Fibroblast of villous mesenchyme (primary cell): ENCODE results near the gene ARHGEF12. TPM values are rescaled to one million over a fixed set of nuclear protein-coding genes. Genes with fewer than 3 reads are reported as not detected.

Experiments used
- DNase-seq: peaks from one replicate; pipeline ENCODE4 v3.0.0-alpha.2; 2010; ENCODE audit warnings: low read depth
- H3K4me3 ChIP-seq: 2 replicates; pipeline ENCODE4 v1.5.1; 2011; ENCODE audit warnings: low read depth, mild to moderate bottlenecking, low read length
- total RNA-seq: library from RNA; depleted of rRNA; stranded (reverse); fragments of >200 nt; gene quantifications from 2 replicates; pipeline ENCODE4 v1.2.3, GENCODE V29; 2012
- TF ChIP-seq, protein P1 (sequence below): IDR thresholded peaks from 2 replicates; pipeline ENCODE4 v1.5.1; 2012; ENCODE audit warnings: low read depth, mild to moderate bottlenecking, low read length; ENCODE audit not compliant: insufficient read depth

Gene ARHGEF12
- total RNA-seq, 1 donor = 143 TPM

DNA sequence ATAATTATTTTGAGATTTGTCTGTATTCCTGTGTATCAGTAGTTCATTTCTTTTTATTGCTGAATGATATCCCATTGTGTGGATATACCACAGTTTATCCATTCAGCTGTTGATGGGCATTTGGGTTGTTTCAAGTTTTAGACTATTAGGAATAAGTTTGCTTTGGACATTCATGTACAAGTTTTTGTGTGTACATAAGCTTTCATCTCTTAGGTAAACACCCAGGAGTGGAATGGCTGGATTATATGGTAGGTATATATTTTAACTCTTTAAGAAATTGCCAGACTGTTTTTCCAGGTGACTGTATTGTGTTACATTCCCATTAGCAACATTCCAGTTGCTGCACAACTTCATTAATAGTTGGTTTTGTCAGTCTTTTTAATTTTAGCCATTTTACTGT, 52.0 kb downstream of the ARHGEF12 start:
- H3K4me3 ChIP-seq = no peak overlapping the region
- DNase-seq = no peak
- TF ChIP-seq, protein P1, sequence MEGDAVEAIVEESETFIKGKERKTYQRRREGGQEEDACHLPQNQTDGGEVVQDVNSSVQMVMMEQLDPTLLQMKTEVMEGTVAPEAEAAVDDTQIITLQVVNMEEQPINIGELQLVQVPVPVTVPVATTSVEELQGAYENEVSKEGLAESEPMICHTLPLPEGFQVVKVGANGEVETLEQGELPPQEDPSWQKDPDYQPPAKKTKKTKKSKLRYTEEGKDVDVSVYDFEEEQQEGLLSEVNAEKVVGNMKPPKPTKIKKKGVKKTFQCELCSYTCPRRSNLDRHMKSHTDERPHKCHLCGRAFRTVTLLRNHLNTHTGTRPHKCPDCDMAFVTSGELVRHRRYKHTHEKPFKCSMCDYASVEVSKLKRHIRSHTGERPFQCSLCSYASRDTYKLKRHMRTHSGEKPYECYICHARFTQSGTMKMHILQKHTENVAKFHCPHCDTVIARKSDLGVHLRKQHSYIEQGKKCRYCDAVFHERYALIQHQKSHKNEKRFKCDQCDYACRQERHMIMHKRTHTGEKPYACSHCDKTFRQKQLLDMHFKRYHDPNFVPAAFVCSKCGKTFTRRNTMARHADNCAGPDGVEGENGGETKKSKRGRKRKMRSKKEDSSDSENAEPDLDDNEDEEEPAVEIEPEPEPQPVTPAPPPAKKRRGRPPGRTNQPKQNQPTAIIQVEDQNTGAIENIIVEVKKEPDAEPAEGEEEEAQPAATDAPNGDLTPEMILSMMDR = no peak

DNA sequence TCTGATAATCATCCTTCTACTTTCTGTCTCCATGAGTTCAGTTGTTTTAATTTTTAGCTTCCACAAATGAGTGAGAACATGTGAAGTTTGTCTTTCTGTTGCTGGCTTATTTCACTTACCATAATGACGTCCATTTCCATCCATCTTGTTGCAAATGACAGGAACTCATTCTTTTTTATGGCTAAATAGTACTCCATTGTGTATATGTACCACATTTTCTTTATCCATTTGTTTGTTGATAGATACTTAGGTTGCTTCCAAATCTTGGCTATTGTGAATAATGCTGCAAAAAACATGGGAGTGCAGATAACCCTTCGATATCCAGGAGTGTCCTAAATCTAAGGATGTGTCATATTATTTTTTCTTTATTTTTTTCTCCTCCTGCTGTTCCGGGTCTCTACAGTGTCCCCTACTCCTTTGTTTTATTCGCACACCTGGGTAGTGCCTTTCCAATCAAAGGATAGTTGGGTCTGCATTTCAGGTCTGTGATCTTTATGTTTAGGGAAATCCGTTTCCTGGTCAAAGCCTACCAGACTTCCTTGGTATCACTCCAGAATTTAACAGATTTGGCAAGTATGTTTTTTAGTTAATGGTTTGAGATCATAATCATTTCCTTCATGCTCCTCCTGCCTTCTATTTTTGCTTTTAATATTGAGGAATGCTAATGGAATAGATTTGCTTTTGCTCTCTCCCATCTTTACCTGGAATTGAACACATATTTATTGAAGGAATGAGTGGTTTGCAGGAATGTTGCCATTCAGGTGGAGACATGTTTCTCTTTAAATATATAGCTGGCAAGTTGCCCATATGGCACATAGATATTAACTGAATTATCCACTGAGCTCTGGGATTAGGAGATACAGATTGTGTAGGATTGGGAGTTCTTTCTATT, 53.7 kb downstream of the ARHGEF12 start:
- no peak for DNase-seq
- no peak overlapping the region for H3K4me3 ChIP-seq
- TF ChIP-seq, protein P1 = no peak

DNA sequence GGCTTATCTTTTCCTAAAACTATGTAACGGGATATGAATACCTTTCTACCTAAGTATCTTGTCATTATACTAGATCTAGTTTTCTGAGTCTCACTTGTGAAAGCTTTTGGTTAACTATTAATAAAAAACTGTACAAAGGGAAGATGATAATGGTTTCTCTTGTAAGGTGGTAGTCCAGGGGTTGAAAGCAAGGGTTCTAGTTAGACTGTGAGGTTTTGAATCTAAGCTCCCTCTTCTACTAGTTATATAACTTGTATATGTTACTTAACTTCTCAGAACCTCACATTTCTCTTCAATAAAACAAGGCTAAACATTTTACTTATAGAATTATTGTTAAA, 54.3 kb downstream of the ARHGEF12 start:
- H3K4me3 ChIP-seq = no peak overlapping the region
- DNase-seq = no peak
- TF ChIP-seq, protein P1 = no peak

DNA sequence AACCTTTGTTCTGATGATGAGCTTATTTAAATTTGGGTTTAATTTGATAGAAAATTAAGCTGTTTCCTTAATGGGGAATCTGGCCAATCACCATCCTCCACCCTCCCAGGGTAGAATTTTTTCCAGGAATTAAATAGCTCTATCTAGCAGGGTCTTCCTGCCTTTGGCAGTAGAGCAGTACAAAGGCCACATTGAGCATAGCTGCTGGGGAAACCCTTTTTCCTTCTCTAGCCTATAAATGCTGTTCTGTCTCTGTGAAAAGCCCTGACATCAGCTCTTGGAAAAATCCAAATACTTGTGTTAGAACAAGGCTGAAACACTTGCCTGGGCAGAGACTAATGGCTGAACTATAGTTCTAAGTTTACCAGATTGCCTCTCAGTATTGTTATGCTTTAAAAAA, 55.1 kb downstream of the ARHGEF12 start:
- DNase-seq = no peak

DNA sequence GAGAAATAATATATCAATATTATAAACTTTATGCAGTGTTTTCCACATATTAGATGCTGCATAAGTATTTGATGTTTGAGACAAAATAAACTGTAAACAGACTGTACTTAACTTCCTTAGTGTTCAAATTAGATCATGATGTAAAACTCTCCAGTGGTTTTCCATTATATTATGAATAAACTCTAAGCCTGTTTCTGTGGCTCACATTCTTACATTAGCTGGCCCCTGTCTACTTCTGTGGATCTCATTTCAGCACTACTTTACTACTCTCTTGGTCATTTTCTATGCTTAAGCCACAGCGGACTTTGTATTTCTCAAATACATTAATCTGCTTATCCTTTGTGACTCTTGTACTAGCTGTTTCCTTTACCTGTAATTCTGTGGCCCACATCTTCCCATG, 55.6 kb downstream of the ARHGEF12 start:
- H3K4me3 ChIP-seq = no peak overlapping the region
- TF ChIP-seq, protein P1 = no peak
- no peak for DNase-seq

More for the DNA sequence above, 55.1 kb downstream of the ARHGEF12 start:
- no peak overlapping the region for H3K4me3 ChIP-seq
- TF ChIP-seq, protein P1 = no peak

DNA sequence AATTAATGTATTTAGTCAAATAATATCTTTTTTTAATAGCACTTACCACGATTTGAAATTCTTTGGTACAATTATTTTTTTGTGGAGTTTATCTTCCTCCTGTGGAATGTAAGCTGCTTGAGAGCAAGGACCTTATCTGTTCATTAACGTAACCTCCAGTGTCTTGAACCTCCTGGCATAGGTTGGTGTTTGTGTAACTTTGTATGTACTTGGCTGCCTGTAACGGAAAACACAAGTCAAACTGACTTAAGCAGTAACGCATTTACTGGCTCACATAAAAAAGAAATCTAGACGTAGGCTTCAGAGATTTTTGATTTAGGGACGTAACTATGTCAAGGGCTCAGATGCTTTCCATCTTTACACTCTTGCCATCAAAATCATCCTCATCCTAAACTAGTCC, 56.1 kb downstream of the ARHGEF12 start:
- H3K4me3 ChIP-seq = no peak overlapping the region
- TF ChIP-seq, protein P1 = no peak
- DNase-seq = no peak
